Activated naive CD4-positive, alpha-beta T cell treated with anti-CD3 and anti-CD28 coated beads, Interleukin-2, amount 50 U/mL, for 16 hours (primary cell): ENCODE results near the gene MCM3AP.
"Not testable (repeated sequence)": the region's sequence is repeated elsewhere in the genome, so short reads cannot be mapped to it uniquely, and the experiment has no call there.

Experiments used
- DNase-seq: peaks from one replicate; pipeline ENCODE4 v3.0.0-alpha.2; 2020

MCM3AP gene

GRCh38 chr21:46215436-46216131 is 69.8 kb downstream of the MCM3AP start:
- DNase-seq: no peak

DNA sequence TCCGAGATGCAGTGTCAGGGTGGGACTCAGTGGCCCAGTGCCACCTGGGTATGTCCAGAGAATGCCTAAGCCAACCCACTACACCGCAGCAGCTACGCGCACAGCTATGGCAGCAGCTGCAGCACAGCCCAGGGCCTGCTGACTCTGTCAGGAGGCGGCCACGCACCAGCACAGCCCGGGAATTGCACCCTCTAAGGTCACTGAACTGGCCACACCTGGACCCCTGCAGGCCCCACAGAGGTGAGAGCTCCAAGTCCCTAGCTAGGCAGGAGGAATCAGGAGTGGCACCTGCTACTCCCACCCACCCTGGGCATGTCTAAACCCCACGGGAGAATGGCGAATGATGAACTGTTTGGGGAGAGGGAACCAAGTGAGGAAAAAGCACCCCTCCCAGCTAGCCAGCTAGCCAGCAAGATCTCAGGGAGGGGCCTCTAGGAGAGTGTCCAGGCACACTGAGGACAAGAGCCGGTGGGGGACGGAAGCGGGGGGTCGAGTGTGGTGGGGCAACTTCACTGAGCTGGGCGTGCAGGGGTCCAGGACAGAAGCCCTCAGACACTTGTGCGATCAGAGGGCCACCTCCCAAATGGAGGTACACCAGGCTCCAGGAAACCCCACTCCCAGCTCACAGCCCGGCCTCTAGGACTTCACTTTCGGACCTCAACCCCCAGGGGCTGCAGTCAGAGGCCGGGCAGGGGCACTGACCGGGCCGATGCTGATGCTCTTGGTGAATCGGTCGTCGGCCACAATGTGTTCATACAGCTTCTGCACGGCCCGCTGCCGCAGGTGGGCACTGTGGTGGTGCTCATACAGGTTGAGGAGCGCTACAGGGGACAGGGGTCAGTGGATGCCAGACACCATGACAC is 70.7 kb downstream of the MCM3AP start:
- DNase-seq: no peak

DNA sequence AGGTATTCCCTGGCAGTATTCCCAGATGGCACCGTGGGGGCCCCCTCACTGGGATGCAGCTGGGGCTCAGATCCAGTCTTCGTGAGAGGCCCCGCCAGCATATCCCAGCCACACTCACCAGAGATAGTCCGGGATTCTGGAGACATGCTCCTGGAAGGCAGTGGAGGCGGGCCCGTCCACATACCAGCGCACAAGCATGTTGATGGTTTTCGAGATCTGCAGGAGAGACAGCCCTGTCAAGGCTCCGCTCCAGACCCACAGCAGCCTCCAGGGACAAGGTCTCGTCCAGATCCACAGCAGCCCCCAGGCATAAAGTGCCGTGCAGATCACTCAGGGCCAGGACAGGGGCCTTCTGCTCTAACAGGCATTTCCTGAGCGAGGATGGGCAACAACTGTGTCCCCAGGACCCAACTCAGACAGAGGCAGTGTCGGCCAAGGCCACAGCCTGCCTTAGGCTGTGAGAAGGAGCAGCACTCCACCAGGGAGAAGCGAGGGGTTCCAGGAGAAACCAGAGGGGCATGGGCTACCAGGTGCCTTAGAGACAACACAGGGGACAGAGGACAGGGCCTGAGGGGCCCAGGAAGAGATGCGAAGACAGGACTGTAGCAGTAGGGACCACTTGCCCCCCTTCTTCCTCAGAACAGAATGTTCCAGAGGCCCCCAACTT is 71.7 kb downstream of the MCM3AP start:
- DNase-seq: no peak

DNA sequence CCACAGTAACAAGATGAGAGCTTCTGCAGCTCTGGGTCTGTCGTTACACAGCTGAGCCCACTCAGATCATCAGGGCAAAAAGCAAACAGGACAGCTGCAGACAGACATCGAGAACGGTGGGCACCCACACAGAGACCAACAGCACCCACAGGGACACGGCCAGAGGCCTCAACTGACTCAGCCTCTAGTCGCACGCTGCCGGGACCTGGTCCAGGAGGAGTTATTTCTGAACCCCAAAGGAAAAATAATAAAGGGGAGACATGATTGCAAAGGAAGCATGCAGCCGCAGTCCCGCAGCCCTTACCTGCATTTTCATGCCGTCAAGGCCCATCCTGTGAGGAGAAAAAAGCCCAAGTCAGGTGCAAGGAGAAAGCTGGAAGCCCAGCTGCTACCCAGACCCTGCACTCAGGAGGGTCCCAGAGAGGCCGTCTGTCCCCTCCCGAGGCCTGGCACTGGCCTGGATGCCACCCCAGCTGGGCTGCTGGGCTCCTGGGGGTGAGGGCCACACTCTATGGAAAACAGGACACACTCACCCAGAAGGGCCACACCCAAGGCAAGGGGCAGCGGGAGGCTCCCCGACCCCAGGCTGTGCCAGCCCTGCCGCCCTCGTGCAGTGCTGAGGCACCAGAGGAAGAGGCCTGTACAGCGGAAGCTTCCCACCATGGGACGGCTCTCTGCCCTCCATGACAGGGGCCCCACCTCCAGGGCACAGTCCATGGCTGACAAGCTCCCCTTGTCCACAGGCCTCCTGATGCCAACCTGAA is 72.5 kb downstream of the MCM3AP start:
- no peak for DNase-seq

DNA sequence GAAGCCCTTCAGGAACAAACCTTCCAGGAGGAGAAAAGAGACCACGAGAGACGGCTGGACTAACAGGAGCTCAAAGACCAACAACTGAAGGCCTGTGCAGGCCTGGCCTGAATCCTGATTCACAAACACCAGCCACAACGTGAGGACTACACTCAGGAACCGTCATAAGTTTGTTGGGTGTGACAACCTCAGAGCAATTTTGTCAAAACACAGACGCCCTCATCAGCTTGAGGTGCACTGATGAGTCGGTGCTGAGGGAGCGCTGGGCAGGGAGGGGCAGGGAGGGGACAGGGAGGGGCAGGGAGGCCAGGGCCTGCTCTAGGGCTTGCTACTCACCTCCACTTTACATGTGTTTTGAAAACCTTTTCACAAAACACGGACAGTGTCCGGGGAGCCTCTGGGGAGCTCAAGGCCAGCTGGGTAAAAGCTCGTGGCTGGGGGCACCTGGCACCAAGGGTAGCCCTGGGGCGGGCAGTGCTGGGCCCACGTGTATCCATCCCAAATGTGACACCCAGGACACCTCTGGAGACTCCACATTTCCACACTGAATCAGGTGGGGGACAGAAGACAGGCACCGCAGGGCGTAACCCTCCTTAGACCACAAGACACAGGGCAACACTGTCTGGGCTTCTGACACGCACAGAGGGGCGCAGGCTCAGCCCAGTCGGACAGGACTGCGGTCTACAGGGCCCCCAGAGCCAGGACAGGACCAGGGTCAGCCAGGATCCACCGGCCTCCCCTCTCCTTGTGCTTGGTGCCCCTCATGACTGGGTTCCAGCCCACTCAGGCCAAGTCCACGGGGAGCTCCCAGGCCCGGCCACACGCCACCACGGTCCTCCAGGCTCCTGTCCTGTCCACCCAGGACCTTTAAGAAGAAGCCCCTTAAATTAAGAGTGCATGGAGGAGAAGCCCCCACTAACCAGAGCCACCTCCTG is 73.4 kb downstream of the MCM3AP start:
- no peak for DNase-seq

DNA sequence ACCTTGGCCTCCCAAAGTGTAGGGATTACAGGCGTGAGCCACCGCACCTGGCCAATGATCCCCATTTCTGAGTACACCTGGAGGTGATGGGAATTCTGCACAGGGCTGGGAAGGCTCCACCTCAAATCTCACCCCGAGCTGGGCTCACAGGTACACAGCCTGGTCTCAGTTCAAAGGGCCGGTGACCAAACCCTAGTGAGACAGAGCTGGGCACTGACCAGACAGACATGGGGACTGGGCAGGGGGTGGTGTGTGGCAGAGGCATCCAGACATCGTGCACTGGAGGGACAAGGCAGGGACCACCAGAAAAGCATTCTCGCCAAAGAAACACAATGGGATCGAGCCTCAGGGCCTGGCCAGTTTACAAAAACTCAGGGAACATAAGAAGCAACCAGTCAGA is 74.0 kb downstream of the MCM3AP start:
- no peak for DNase-seq

DNA sequence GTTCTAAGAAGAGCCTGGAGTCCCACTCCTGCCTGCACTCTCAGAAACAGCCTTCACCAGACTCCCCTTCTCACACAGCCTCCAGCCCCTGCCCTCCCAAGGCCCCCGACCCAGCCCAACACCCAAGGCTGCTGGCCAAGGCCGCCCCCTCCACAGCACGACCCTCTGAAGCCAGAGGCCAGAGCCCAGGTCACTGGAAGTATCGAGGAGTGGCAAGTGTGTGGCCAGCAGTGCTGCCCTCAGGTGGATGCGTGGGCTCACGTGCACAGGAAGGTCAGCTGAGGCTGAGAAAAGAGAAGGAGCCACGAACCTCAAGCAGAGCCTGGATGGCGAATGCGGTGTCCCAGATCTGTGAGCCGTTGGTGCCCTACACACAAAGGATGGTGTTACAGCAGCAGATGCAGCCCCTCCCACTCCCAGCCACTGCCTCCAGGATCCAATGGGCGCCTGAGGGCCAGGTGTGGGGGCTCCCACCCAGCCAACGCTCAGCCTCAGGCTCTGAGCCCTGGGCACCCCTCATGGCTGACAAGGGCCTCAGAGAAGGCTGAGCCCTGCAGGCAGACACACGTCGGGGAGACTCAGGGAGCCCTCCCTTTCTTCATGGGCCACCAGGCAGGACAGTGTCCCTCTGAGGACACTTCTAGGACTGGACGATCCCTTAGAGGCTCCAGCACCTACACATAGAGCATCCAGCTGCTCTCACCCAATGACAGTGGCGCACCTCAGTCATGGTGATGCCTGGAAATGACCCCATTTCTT is 74.9 kb downstream of the MCM3AP start:
- DNase-seq: no peak

DNA sequence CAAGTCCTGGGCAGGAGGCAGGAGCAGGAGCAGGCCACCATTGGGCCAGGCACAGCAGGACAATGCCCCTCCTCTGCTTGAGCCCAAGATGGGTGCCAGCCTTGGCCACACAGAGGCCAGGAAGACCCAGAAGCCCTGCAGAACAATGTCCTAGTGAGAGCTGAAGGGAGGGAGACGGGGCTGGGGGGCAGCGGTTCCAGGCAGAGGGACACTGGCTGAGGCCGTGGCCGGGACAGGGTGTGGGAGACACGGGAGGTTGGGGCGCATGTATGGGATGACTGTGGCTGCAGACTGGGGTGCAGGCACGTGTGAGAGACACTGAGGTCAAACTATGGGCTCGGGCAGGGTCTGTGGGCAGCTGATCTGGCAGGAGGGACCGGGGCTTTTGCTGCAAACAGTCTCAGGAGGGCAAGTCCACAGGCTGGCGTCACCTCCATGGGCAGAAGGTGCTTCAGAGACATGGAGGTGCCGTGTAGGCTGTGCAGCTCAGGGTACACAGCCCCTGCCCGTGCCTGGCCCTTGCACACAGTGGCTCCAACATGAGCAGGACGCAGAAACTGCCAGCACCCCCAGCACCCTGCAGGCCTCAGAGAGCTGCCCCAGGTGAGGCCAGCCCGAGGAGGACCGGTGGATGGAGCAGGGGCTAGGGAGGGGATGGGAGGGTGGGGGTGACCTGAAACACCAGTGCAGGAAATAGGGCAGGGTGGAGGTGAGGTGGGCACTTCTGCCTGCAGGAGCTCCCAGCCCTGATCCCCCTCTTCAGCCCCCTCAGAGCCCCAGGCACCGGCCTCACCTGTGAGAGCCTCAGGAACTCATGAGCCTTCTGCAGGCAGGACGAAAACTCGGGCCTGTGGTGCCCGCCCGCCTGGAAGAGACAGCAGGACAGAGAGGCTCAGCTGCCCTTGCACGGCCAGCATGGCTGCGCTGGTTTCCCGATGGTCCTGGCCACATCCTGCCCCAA is 76.4 kb downstream of the MCM3AP start:
- no peak for DNase-seq

DNA sequence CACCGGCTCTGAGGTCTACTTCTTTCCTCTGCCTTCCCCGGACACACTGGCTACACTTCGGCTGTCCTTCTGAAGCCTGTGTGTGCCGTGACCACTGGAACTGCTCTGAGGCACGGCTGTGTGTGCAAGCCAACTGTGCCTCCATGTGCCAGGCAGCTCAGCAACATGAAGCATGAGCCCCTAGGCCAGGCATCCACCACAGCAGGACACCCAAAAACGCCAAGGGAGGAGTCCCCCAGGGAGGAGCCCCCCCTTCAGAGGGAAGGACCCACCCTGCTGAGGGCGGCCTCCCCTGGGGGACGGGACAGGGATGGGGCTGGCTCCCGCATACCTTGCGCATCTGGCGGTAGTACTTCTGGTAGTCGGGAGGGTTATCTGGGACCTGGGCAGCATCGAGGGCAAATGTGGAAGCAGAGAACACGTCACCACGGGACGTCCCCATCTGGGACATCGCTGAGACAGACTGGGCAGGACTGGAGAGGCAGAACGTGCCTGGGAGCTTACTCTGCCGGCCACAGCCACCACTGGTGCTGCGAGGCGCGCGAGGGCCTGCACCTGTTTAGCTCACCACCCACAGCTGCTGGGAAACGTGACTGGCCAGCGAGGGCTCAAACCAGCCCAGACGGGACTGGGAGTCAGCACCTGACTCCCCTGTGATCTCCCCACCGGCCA is 77.4 kb downstream of the MCM3AP start:
- DNase-seq: no peak

DNA sequence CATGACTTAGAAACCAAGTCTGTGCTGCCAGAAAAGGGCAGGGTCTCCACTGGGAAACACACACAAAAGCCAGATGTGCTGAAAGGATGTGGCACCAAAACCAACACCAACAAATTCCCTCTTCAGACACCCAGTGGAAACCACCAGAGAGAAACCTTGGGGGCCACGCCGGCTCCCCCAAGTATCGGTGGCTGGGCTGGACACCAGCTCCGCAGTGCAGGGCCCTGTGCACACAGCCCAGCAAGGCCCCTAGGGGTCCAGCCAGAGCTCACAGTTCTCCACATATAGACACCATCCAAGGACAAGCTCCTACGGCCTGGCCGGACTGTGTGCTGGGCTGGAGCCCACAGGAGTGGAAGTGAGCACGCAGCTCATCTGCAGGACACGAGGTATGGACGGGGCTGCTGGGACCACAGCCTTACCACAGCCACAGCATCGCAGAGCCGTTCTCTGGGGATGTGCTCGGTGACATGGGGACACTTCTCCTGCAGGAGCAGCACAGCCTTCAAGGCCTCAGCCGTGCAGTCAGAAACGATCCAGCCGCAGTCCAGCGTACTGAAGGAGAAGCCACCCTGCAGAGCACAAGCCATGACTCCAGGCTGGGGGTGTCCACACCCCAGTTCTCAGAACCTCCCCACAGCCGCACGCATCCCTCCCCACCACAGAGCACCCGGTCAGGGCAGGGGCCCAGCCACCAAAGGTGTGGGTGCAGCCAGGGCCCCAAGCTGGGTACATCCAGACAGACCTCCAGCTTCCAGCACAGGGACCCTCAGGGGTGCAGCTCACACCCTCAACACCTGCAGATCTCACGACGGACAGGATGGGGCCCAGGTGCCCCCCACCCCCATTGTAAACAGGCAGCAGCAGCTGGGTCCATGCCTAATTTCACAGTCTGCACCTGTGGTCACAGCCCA is 78.1 kb downstream of the MCM3AP start:
- DNase-seq: no peak

DNA sequence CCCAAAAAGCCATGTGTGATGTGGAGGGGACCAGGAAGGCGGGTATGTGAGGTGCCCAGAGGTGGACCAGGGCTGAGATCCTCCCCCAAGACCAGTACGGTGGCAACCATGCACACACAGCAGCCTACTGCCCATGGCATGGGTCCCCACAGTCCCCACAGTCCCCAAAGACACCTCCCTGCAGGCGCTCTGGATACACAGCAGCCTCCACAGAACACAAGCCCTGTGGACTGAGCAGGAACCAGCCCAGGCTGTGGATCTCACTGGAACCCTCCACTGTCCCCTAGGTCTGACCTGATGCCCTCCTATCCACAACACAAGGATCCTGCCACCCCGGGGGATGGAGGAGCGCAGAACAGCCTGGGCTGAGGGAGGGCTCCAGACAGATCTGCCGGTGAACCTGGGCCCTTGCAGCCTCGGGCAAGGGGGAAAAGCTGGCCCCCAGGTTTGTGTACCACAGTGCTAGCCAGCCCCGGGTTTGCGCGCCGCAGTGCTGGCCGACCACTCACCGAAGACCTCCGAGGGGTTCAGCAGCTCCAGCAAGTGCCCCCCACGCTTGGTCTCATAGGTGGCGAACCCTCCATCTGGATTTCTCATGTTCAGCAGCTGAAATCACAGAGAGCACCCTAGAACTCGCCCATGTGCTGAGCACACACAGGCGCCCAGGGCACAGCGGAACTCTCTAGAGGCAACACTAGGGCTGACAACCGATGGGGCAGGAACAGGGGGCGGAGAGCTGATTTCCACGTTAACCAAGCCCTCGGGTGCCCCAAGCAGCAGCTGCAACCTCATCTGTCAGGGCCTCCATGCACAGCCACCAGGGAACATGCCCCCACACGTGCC is 79.0 kb downstream of the MCM3AP start:
- no peak for DNase-seq

GRCh38 chr21:46205766-46206162 is 79.6 kb downstream of the MCM3AP start:
- no peak for DNase-seq

DNA sequence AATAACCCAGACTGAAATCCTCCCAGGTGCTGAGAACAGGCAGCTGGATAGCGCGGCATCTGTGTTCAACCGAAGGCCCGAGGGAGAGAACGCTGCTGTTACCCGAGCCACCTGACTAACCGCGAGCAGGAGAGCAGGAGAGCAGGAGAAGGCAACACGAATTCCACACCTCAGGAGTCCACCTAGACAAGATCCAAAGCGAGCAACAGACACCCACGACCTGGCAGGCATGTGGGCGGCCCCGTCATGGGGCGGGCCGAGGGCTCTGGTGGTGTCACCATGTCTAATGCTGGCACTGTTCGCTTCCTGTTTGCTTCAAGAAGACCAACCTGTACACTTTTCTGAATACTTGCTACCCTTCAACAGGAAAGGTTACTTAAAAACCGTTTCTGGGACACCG is 80.2 kb downstream of the MCM3AP start:
- no peak for DNase-seq

GRCh38 chr21:46203203-46203600 is 82.2 kb downstream of the MCM3AP start:
- no peak for DNase-seq

DNA sequence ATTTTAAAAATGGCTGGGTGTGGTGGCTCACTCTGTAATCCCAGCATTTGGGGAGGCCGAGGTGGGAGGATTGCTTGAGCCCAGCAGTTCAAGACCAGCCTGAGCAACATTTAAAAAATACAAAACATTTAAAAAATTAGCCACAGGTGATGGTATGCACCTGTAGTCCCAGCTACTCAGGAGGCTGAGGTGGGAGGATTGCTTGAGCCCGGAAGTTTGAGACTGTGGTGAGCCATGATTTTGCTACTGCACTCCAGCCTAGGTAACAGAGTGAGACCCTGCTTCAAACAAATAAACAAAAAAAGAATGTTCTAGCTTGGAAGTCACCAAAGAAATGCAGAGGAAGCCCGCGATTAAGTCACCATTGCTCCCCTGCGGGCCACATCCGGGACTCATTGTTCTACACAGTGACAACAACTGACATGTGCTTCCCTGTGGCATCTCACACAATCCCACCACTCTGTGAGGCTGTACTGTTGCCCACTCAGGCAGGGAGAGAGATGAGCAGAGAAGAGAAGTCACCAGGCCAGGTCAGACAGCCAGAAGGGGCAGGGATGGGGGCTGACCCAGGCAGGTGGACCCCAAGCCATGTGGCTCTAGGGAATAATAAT is 82.7 kb downstream of the MCM3AP start:
- no peak for DNase-seq

- DNase-seq: not testable (repeated sequence)
These were observed 84.3 kb downstream of the MCM3AP start for GRCh38 chr21:46200877-46201803.
